ENCODE results near the gene TUNAR. TPM values are rescaled to one million over a fixed set of nuclear protein-coding genes. Genes with fewer than 3 reads are reported as not detected.
"Not testable (repeated sequence)": the region's sequence is repeated elsewhere in the genome, so short reads cannot be mapped to it uniquely, and the experiment has no call there.

TUNAR gene
- polyA plus RNA-seq, 1 donor from 2014 or later: 33.2 TPM

- no peaks in the 10 kb centered on the region for H3K79me2 ChIP-seq (replicated peaks; ENCODE audit: insufficient read depth, low read length)
- H2AFZ ChIP-seq (ENCODE audit: low read depth, low read length): no peak overlapping the region
- H3F3A ChIP-seq (ENCODE audit: insufficient read depth, low read length, poor library complexity, severe bottlenecking): no peaks in the 10 kb centered on the region
- no peaks in the 10 kb centered on the region for H4K20me1 ChIP-seq (ENCODE audit: insufficient read depth)
- no peaks in the 10 kb centered on the region for H3K36me3 ChIP-seq (ENCODE audit: insufficient read depth, low read length)
- no peak for TF ChIP-seq RAD21 (conservative IDR thresholded peaks at IDR 0.05)
- TF ChIP-seq SMC3 (conservative IDR thresholded peaks at IDR 0.05; ENCODE audit: poor library complexity): no peak
- TF ChIP-seq EZH2 (IDR thresholded peaks at IDR 0.05; ENCODE audit: borderline replicate concordance, insufficient read depth, low read length, poor library complexity, severe bottlenecking): no peak
- no peak for TF ChIP-seq MXI1 (conservative IDR thresholded peaks at IDR 0.05; ENCODE audit: poor library complexity, severe bottlenecking)
- no peak for TF ChIP-seq TAF1 (IDR thresholded peaks at IDR 0.05; ENCODE audit: low read depth)
- TF ChIP-seq REST (IDR thresholded peaks at IDR 0.05; ENCODE audit: borderline replicate concordance): no peak
- no peak for TF ChIP-seq EP300 (conservative IDR thresholded peaks at IDR 0.05; ENCODE audit: poor library complexity, severe bottlenecking)
- no peak for TF ChIP-seq CTCF (IDR thresholded peaks at IDR 0.05; ENCODE audit: poor library complexity, severe bottlenecking)
- no peak for TF ChIP-seq POLR2AphosphoS5 (IDR thresholded peaks at IDR 0.05)
- no peaks in the 10 kb centered on the region for H3K9me3 ChIP-seq (ENCODE audit: low read length)
- no peak overlapping the region for H3K9ac ChIP-seq (ENCODE audit: low read length)
- H3K4me2 ChIP-seq (ENCODE audit: low read length): no peak overlapping the region
- H3K27me3 ChIP-seq (ENCODE audit: insufficient read depth, low read depth, low read length): no peaks in the 10 kb centered on the region
- no peak overlapping the region for H3K27ac ChIP-seq (ENCODE audit: low read length)
- H3K4me3 ChIP-seq (ENCODE audit: low read length): no peak overlapping the region
- H3K9me2 ChIP-seq (ENCODE audit: insufficient read depth, low read length): no peaks in the 10 kb centered on the region
Measured at GRCh38 chr14:95961481-95961880, 84.8 kb downstream of the TUNAR start.

GRCh38 chr14:95964901-95965300 lies 88.3 kb downstream of the TUNAR start:
- no peaks in the 10 kb centered on the region for H3K27me3 ChIP-seq (ENCODE audit: insufficient read depth, low read depth, low read length)
- TF ChIP-seq EZH2 (IDR thresholded peaks at IDR 0.05; ENCODE audit: borderline replicate concordance, insufficient read depth, low read length, poor library complexity, severe bottlenecking): no peak
- no peak for TF ChIP-seq RAD21 (conservative IDR thresholded peaks at IDR 0.05)
- no peak for TF ChIP-seq MXI1 (conservative IDR thresholded peaks at IDR 0.05; ENCODE audit: poor library complexity, severe bottlenecking)
- no peak for TF ChIP-seq EP300 (conservative IDR thresholded peaks at IDR 0.05; ENCODE audit: poor library complexity, severe bottlenecking)
- no peak for TF ChIP-seq SMC3 (conservative IDR thresholded peaks at IDR 0.05; ENCODE audit: poor library complexity)
- TF ChIP-seq CTCF (IDR thresholded peaks at IDR 0.05; ENCODE audit: poor library complexity, severe bottlenecking): no peak
- no peak for TF ChIP-seq TAF1 (IDR thresholded peaks at IDR 0.05; ENCODE audit: low read depth)
- TF ChIP-seq POLR2AphosphoS5 (IDR thresholded peaks at IDR 0.05): no peak
- TF ChIP-seq REST (IDR thresholded peaks at IDR 0.05; ENCODE audit: borderline replicate concordance): no peak

GRCh38 chr14:95968048-95968447 lies 91.4 kb downstream of the TUNAR start:
- not testable (repeated sequence) for H3K4me2 ChIP-seq (ENCODE audit: low read length); H3K36me3 ChIP-seq (ENCODE audit: insufficient read depth, low read length); H3K27me3 ChIP-seq (ENCODE audit: insufficient read depth, low read depth, low read length); H3K79me2 ChIP-seq (replicated peaks; ENCODE audit: insufficient read depth, low read length); H4K20me1 ChIP-seq (ENCODE audit: insufficient read depth); H3K9me2 ChIP-seq (ENCODE audit: insufficient read depth, low read length); H3F3A ChIP-seq (ENCODE audit: insufficient read depth, low read length, poor library complexity, severe bottlenecking); H3K9me3 ChIP-seq (ENCODE audit: low read length); H2AFZ ChIP-seq (ENCODE audit: low read depth, low read length); H3K27ac ChIP-seq (ENCODE audit: low read length); H3K4me3 ChIP-seq (ENCODE audit: low read length); H3K9ac ChIP-seq (ENCODE audit: low read length)

More at GRCh38 chr14:95964901-95965300, 88.3 kb downstream of the TUNAR start:
- H3K4me3 ChIP-seq (ENCODE audit: low read length): no peak overlapping the region
- no peaks in the 10 kb centered on the region for H3K9me2 ChIP-seq (ENCODE audit: insufficient read depth, low read length)
- no peaks in the 10 kb centered on the region for H3F3A ChIP-seq (ENCODE audit: insufficient read depth, low read length, poor library complexity, severe bottlenecking)
- H3K79me2 ChIP-seq (replicated peaks; ENCODE audit: insufficient read depth, low read length): no peaks in the 10 kb centered on the region
- no peak overlapping the region for H3K4me2 ChIP-seq (ENCODE audit: low read length)
- no peaks in the 10 kb centered on the region for H4K20me1 ChIP-seq (ENCODE audit: insufficient read depth)
- no peak overlapping the region for H2AFZ ChIP-seq (ENCODE audit: low read depth, low read length)
- no peaks in the 10 kb centered on the region for H3K9me3 ChIP-seq (ENCODE audit: low read length)
- no peak overlapping the region for H3K27ac ChIP-seq (ENCODE audit: low read length)
- no peaks in the 10 kb centered on the region for H3K36me3 ChIP-seq (ENCODE audit: insufficient read depth, low read length)
- no peak overlapping the region for H3K9ac ChIP-seq (ENCODE audit: low read length)
